Duodenal mucosa (tissue), 2 donors: ENCODE results near the gene NDFIP2.

Source experiments
- H3K27ac ChIP-seq: one replicate; pipeline ENCODE4 v1.7.0; 2013; ENCODE audit warnings: low read depth, low read length
- H3K27me3 ChIP-seq, 2 donors: one replicate each; pipeline ENCODE4 v1.7.0; 2013; ENCODE audit warnings: low read length in 2 of 2, control low read depth in 1 of 2; ENCODE audit not compliant: insufficient read depth in 2 of 2, control insufficient read depth in 1 of 2
- H3K36me3 ChIP-seq, 2 donors: one replicate each; pipeline ENCODE4 v1.7.0; 2013; ENCODE audit warnings: low read length in 2 of 2, control low read depth in 1 of 2; ENCODE audit not compliant: insufficient read depth in 2 of 2, control insufficient read depth in 1 of 2
- H3K4me1 ChIP-seq, 2 donors: one replicate each; pipeline ENCODE4 v1.7.0; 2013; ENCODE audit warnings: low read length in 2 of 2, control low read depth in 1 of 2; ENCODE audit not compliant: insufficient read depth in 2 of 2, control insufficient read depth in 1 of 2
- H3K4me3 ChIP-seq, 2 donors: one replicate each; pipeline ENCODE4 v1.7.0; 2013; ENCODE audit warnings: low read length in 2 of 2, low read depth in 1 of 2
- H3K9ac ChIP-seq, 2 donors: one replicate each; pipeline ENCODE4 v1.7.0; 2013; ENCODE audit warnings: low read length in 2 of 2, low read depth in 1 of 2
- H3K9me3 ChIP-seq, 2 donors: one replicate each; pipeline ENCODE4 v1.7.0; 2013; ENCODE audit warnings: low read length in 2 of 2, control low read depth in 1 of 2; ENCODE audit not compliant: control insufficient read depth in 1 of 2

The NDFIP2 gene

DNA sequence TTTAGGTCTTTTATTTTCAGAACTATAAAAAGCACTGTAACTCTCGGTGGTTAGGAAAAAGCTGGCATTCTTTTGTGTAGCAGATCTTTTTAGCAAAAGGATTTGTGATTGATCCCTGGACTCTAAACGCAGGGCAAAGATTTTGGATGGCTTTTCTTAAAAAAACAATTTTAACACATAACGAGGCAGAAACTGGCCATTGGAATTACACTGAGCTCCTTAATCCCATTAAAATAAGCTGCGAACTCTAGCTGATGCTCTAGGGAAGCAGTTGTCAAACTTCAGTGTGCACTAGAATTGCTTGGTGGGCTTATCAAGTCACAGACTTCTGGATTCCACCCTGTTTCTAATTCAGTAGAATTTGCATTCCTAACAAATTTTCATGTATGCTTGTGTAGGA lies 33.8 kb upstream of the NDFIP2 start:
- peaks cover 0 to 15% of the 10 kb centered on the region in 2 donors for H3K4me1 ChIP-seq
- H3K9me3 ChIP-seq = no peaks in the 10 kb centered on the region
- H3K4me3 ChIP-seq = no peak overlapping the region
- no peak overlapping the region for H3K27ac ChIP-seq
- no peak overlapping the region for H3K9ac ChIP-seq
- H3K27me3 ChIP-seq = no peaks in the 10 kb centered on the region
- no peaks in the 10 kb centered on the region for H3K36me3 ChIP-seq

DNA sequence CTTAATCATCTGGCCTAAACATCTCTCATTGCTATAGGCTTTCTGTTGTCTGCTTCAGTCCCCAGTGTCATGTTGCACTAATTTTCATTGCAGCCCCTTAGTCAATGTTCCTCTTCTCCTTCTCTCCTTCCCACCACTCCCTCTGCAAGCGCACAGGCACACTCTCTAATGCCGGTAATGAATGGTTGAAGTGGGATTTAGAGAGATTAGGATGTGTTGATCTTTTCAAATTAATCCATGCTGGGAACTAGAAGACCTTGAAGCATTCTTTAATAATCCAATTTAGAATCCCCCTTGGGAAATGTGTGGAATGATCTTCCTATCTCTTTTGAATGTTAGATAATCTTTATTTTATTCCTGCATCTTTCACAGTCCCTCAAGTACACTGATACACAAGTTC lies 33.2 kb upstream of the NDFIP2 start:
- H3K4me3 ChIP-seq = no peak overlapping the region
- H3K4me1 ChIP-seq = peaks cover 0 to 9% of the 10 kb centered on the region in 2 donors
- H3K36me3 ChIP-seq = no peaks in the 10 kb centered on the region
- H3K9me3 ChIP-seq = no peaks in the 10 kb centered on the region
- no peak overlapping the region for H3K9ac ChIP-seq
- no peak overlapping the region for H3K27ac ChIP-seq
- H3K27me3 ChIP-seq = no peaks in the 10 kb centered on the region

DNA sequence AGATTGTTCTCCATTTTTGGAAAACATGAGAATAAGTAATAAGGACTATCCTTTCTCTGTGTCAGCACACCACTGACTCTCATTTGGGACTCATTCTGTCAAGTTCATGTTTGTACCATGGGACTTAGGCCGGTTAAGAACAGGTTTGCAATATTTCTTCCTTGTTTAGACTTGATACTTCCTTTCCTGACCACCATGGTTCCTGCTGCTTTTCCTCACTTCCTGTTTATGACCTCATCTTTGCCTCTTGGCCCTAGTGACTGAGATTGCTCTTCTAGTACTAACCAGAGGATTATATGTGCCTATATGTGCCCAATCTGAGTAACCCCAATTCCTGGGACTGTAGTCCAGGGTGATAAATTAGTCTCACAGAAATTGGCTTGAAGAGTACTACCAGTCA lies 32.5 kb upstream of the NDFIP2 start:
- H3K27ac ChIP-seq = no peak overlapping the region
- no peaks in the 10 kb centered on the region for H3K36me3 ChIP-seq
- no peak overlapping the region for H3K9ac ChIP-seq
- H3K4me1 ChIP-seq = peaks cover 0 to 7% of the 10 kb centered on the region in 2 donors
- H3K4me3 ChIP-seq = no peak overlapping the region
- no peaks in the 10 kb centered on the region for H3K9me3 ChIP-seq
- no peaks in the 10 kb centered on the region for H3K27me3 ChIP-seq

DNA sequence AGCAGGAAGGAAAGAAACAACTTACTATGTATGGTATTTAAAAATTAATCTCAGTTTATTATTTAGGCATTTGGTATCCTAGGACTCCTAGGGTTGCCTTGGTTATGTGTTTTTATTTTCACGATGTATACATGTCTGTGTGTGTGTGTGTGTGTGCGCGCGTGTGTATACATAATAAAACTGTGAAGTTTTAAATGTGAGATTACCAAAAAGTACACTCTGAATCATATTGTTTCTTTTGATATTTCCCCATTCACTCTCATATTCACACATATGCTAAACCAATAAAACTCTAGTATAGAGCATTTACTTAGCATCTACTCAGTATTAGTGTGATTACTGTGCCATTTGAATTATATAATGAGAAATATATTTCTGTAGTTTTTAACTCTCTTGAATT lies 30.8 kb upstream of the NDFIP2 start:
- H3K9ac ChIP-seq = no peak overlapping the region
- no peak overlapping the region for H3K27ac ChIP-seq
- H3K4me3 ChIP-seq = no peak overlapping the region
- H3K9me3 ChIP-seq = no peaks in the 10 kb centered on the region
- H3K36me3 ChIP-seq = no peaks in the 10 kb centered on the region
- H3K27me3 ChIP-seq = no peaks in the 10 kb centered on the region
- peaks cover 0 to 7% of the 10 kb centered on the region in 2 donors for H3K4me1 ChIP-seq

DNA sequence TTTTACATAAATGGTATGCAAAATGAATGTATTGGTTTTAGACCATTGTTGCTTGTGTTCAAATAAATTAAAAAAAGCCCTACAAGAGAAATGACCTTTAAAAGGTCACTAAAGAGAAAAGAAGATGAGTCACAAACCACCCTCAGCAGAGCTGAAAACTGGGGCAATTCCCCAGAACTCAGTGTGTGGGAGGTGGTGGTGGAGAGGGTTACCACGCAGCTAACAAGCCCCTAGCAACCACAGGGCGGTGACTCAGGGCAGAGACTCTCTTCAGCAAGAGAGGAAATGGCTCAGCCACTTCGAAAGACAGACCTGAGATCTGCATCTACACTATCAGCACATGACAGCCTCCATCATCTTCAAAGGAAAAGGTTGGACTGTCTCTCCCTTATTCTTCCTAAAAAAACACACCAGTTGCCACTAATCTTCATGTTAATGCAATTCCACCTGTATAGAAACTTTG lies 29.4 kb upstream of the NDFIP2 start:
- Histone ChIP-seq H3K4me1 (no peaks in the 10 kb centered on the region), H3K9ac (no peak overlapping the region), H3K9me3 (no peaks in the 10 kb centered on the region), H3K36me3 (no peaks in the 10 kb centered on the region), H3K4me3 (no peak overlapping the region), H3K27me3 (no peaks in the 10 kb centered on the region), H3K27ac (no peak overlapping the region)

DNA sequence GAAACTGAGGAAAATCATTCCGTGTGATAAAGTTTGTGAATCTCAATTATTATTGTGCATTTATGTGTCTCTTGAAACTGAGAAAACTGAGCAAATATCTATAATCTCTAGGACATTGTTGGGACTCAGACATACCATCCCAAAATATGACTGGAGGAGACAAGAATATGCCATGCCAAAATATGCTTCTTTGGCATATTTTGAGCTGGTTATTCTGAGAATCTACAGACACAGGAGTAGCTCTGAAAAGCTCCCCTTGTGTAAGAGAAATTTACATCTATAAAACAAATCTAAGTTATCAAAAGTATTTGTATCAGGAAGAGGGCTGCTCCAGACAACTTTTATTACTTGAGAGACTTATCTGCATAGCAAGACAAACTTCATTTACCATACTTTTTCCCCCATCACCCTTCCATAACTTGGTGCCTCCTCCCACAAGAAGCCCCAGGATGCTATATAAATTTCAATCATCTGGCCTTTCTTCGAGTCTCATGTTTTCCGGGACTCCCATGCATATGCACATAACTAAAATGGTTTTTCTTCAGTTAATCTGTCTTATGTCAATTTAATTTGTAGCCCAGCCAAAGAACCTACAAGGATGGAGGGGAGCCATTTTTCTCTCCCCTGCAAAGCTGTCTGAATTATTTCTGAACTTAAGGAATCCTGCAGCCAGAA lies 28.6 kb upstream of the NDFIP2 start:
- no peaks in the 10 kb centered on the region for H3K4me1 ChIP-seq
- peaks cover 0 to 2% of the 10 kb centered on the region in 2 donors for H3K9me3 ChIP-seq
- no peak overlapping the region for H3K4me3 ChIP-seq
- no peak overlapping the region for H3K27ac ChIP-seq
- H3K9ac ChIP-seq = no peak overlapping the region
- no peaks in the 10 kb centered on the region for H3K36me3 ChIP-seq
- H3K27me3 ChIP-seq = no peaks in the 10 kb centered on the region

DNA sequence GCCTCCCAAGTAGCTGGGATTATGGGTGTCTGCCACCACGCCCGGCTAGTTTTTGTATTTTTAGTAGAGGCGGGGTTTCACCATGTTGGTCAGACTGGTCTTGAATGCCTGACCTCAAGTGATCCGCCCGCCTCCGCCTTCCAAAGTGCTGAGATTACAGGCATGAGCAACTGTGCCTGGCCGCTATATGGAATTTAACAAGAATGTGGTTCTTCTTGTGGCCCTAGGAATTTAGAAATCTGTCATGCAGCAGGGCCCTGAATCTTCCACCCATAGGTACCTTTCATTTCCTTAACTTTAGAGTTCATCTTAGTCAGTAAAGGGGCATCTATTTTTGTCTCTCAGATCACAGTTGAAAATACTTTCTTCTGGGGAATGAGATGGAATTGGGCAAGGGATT lies 25.6 kb upstream of the NDFIP2 start:
- H3K27me3 ChIP-seq = no peaks in the 10 kb centered on the region
- H3K27ac ChIP-seq = no peak overlapping the region
- H3K9me3 ChIP-seq = peaks cover 0 to 2% of the 10 kb centered on the region in 2 donors
- no peak overlapping the region for H3K4me3 ChIP-seq
- H3K9ac ChIP-seq = no peak overlapping the region
- no peaks in the 10 kb centered on the region for H3K4me1 ChIP-seq
- no peaks in the 10 kb centered on the region for H3K36me3 ChIP-seq

DNA sequence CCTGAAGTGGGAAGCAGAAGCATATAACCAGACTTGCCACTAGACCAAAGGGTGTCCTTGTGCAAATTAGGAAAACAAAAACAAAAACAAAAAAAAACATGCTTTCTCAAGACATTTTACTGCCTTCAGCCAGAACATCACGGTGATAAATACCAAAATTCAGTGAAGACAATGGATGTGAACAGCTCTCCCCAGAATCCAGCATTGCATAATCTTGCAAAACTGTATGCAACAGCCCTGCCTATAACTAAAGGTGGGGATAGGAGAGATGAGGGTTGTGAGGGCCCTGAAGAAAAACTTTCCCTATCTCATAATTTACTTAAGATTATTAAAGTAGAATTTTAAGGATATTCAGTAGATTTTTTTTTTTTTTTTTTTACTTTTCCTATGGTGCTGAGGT lies 24.9 kb upstream of the NDFIP2 start:
- Histone ChIP-seq H3K27ac (no peak overlapping the region), H3K27me3 (no peaks in the 10 kb centered on the region), H3K4me3 (no peak overlapping the region), H3K9ac (no peak overlapping the region), H3K4me1 (no peaks in the 10 kb centered on the region), H3K9me3 (peaks cover 0 to 2% of the 10 kb centered on the region in 2 donors), H3K36me3 (no peaks in the 10 kb centered on the region)

DNA sequence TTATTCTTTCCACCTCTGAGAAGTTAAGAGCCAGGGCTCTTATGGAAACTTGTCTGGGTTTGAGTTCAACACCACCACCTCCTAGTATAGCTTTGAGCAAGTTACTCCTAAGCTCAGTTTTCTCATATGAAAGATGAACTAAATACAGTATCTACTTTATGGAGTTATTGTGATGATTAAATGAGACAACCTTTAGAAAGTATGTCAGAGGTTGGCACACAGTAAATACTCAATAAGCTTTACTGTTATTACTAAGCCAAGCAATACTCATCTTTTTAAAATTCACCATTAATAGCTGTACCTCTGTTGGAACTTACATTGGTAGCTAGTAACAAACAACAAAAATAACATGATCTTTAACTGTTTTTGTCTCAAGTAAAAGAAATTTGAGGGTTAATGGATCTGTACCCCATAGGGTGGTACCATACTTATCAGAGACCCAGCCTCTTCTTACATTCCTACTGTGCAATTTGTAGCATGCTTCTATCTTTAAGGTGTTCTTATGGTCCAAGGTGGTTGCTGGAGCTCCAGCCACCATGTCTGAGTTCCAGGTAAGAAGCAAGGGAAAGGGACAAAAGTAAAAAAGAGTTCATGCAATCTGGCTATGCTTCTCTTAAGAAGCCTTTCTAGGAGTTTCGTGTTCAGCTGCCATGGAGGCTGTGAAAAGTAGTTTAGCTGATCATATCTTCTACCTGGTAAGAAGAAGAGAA lies 24.1 kb upstream of the NDFIP2 start:
- H3K9ac ChIP-seq = no peak overlapping the region
- no peaks in the 10 kb centered on the region for H3K4me1 ChIP-seq
- no peak overlapping the region for H3K4me3 ChIP-seq
- peaks cover 0 to 2% of the 10 kb centered on the region in 2 donors for H3K9me3 ChIP-seq
- no peaks in the 10 kb centered on the region for H3K27me3 ChIP-seq
- no peaks in the 10 kb centered on the region for H3K36me3 ChIP-seq
- no peak overlapping the region for H3K27ac ChIP-seq

DNA sequence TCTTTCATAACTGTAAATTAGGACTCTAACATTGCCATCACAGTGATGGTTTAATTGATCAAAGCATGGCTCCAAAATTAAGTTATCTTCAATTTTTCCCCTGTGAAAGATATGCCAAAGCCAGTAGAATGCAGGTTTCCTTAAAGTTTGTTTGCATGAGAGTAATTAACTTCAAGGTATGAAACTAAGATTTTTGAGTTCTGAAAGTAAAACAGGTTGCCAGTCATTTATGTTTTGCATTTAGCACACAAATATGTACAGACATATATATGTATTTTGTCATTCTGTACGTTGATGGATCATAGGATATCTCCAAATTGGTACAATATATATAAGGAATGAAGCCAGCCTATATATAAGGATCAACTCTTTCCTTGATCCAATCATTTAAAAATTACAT lies 23.6 kb upstream of the NDFIP2 start:
- Histone ChIP-seq H3K27ac (no peak overlapping the region), H3K4me3 (no peak overlapping the region), H3K9ac (no peak overlapping the region), H3K4me1 (no peaks in the 10 kb centered on the region), H3K36me3 (no peaks in the 10 kb centered on the region), H3K27me3 (no peaks in the 10 kb centered on the region), H3K9me3 (peaks cover 0 to 2% of the 10 kb centered on the region in 2 donors)
